Measurements from ENCODE around the gene CPNE5. TPM values are rescaled to one million over a fixed set of nuclear protein-coding genes. Genes with fewer than 3 reads are reported as not detected.
A peak's percentile ranks its signal among the peaks of the same experiment; 100 is the strongest.

The CPNE5 gene
- total and polyA plus RNA-seq, 9 of the 15 experiments (the other 6 are each of a cell fraction or from before 2014, with no cell fraction given) = 0.14 to 1.0 (median 0.46) TPM; not detected in 2

DNA sequence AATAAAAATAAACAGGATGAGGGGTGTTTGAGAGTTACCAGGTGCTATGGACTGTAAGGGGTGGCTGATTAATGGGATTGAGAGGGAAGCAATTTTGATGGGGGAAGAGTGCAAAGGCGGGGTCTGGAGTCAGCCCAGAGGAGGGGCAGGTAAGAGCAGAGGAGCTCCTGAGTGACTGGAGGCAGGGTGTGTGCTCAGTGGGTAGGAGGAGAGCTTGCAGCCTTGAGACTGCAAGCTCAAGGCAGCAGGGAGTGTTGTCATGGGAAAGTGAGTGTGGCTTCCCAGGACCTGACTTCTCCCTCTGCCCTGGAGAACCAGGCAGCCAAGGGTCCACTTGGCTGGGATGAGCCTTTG lies 87.4 kb downstream of the CPNE5 start:
- Histone ChIP-seq H3K27me3 (ENCODE audit: control insufficient read depth in 2 of 2, insufficient read depth in 2 of 2, low read length in 2 of 2) (peaks cover 0 to 20% of the 10 kb centered on the region in 2 experiments; a peak in 2 of 5 replicates), H3K9ac (ENCODE audit: insufficient read depth in 1 of 2, low read depth in 2 of 2, low read length in 2 of 2) (peak overlapping the region in 1 of 2 experiments; percentile 24; a peak in 1 of 4 replicates), H3K4me3 (no peak overlapping the region), H3K4me1 (replicated peaks in 1 of 2; ENCODE audit: control insufficient read depth in 2 of 2, insufficient read depth in 2 of 2, low read length in 2 of 2) (no peaks in the 10 kb centered on the region; a peak in 1 of 5 replicates), H3K27ac (ENCODE audit: extremely low read depth, low read depth, low read length) (no peak overlapping the region), H3K36me3 (ENCODE audit: control insufficient read depth, insufficient read depth, low read length) (no peaks in the 10 kb centered on the region), H3K79me2 (ENCODE audit: control insufficient read depth, insufficient read depth, low read length) (no peaks in the 10 kb centered on the region), H4K20me1 (replicated peaks; ENCODE audit: control insufficient read depth, insufficient read depth, low read length) (0 out of 2 replicates have a peak, but pooled peaks cover 3% of the 10 kb centered on the region), H3K9me3 (replicated peaks; ENCODE audit: control insufficient read depth, insufficient read depth, low read depth, low read length) (no peaks in the 10 kb centered on the region), H3K9me1 (ENCODE audit: control insufficient read depth, insufficient read depth, low read length) (no peaks in the 10 kb centered on the region), H2AFZ (ENCODE audit: low read depth, low read length) (no peak overlapping the region), H3K4me2 (ENCODE audit: insufficient read depth, low read length) (no peak overlapping the region)
- WGBS (ENCODE audit: insufficient coverage, low coverage, missing lambda C conversion rate) = 0% methylated on average over 1 of the region's 1 CpG
- intact Hi-C loops (cut with micrococcal nuclease) = no loop called here
- ATAC-seq (no peak), FAIRE-seq (no peak), DNase-seq (ENCODE audit: extremely low read depth in 1 of 4, low spot score in 3 of 4) (no peak)
- TF ChIP-seq HEY1 (CRISPR knock-in tag; IDR thresholded peaks at IDR 0.05; ENCODE audit: borderline replicate concordance) = no peak
- no peak for TF ChIP-seq STAT5B (CRISPR knock-in tag; IDR thresholded peaks at IDR 0.05)
- TF ChIP-seq SREBF2 (CRISPR knock-in tag; IDR thresholded peaks at IDR 0.05) = no peak
- TF ChIP-seq MTA1 (IDR thresholded peaks at IDR 0.05; ENCODE audit: borderline replicate concordance) = no peak
- TF ChIP-seq, protein P1, sequence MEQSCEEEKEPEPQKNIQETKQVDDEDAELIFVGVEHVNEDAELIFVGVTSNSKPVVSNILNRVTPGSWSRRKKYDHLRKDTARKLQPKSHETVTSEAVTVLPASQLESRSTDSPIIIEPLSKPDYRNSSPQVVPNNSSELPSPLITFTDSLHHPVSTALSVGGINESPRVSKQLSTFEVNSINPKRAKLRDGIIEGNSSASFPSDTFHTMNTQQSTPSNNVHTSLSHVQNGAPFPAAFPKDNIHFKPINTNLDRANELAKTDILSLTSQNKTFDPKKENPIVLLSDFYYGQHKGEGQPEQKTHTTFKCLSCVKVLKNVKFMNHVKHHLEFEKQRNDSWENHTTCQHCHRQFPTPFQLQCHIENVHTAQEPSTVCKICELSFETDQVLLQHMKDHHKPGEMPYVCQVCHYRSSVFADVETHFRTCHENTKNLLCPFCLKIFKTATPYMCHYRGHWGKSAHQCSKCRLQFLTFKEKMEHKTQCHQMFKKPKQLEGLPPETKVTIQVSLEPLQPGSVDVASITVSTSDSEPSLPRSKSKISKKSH (CRISPR knock-in tag; IDR thresholded peaks at IDR 0.05) = no peak
- TF ChIP-seq NCOA2 (IDR thresholded peaks at IDR 0.05; ENCODE audit: partially characterized antibody in 2 of 2) = no peak
- no peak for TF ChIP-seq BRD4 (IDR thresholded peaks at IDR 0.05)
- TF ChIP-seq JUN (IDR thresholded peaks at IDR 0.05; ENCODE audit: borderline replicate concordance, low read depth, low read length) = no peak
- TF ChIP-seq JUN (CRISPR knock-in tag; IDR thresholded peaks at IDR 0.05; ENCODE audit: borderline replicate concordance) = no peak
- TF ChIP-seq ZNF3 (CRISPR knock-in tag; IDR thresholded peaks at IDR 0.05) = no peak
- TF ChIP-seq ZNF239 (CRISPR knock-in tag; IDR thresholded peaks at IDR 0.05) = no peak
- TF ChIP-seq, protein P2, sequence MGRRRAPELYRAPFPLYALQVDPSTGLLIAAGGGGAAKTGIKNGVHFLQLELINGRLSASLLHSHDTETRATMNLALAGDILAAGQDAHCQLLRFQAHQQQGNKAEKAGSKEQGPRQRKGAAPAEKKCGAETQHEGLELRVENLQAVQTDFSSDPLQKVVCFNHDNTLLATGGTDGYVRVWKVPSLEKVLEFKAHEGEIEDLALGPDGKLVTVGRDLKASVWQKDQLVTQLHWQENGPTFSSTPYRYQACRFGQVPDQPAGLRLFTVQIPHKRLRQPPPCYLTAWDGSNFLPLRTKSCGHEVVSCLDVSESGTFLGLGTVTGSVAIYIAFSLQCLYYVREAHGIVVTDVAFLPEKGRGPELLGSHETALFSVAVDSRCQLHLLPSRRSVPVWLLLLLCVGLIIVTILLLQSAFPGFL (CRISPR knock-in tag; IDR thresholded peaks at IDR 0.05) = no peak
- TF ChIP-seq, protein P3, sequence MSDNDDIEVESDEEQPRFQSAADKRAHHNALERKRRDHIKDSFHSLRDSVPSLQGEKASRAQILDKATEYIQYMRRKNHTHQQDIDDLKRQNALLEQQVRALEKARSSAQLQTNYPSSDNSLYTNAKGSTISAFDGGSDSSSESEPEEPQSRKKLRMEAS (CRISPR knock-in tag; IDR thresholded peaks at IDR 0.05) = no peak
- TF ChIP-seq DMBX1 (CRISPR knock-in tag; IDR thresholded peaks at IDR 0.05; ENCODE audit: borderline replicate concordance) = no peak
- TF ChIP-seq ZNF174 (CRISPR knock-in tag; IDR thresholded peaks at IDR 0.05) = no peak
- TF ChIP-seq ZEB2 (IDR thresholded peaks at IDR 0.05) = no peak
- BruUV-seq (replicated peaks) = no TSS peak
- ChIA-PET CTCF (ENCODE audit: low intra/inter-chr PET ratio) (no interaction called here), POLR2A (interaction anchor here (1.0 kb wide), 1 partner anchor 14 kb away, joined by 4 read pairs; no protein-coding TSS in a partner anchor)
- in situ Hi-C loops (cut with MboI) = loop anchor here (10.0 kb wide), 1 partner anchor 127 kb away; no protein-coding TSS in a partner anchor
